Measurements from ENCODE around the gene KLRK1.
"Not testable (repeated sequence)": the region's sequence is repeated elsewhere in the genome, so short reads cannot be mapped to it uniquely, and the experiment has no call there.

Gene KLRK1

DNA sequence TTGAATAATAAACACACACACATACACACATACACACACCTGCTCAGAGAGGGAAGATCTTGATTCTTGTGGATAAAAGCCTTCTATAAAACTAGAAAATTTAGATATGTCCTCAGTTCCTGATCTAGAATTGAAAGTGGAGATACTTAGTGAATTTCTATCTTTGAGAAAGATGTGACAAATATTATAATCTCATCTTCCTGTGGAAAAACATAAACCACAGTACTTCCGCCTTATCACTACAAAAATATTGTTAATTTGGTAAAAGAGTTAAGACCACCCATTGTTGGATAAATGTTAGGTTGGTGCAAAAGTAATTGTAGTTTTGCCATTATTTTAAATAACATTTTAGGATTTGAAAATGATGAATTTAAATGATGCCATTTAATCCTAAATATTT lies at the start of gene KLRK1:
Gene KLRK1, minus strand, starts transcription at position 138 of the 400 bp plus-strand sequence. CDS start 1,231 bp downstream, outside the sequence.
- DNase-seq (ENCODE audit: low spot score) = no peak
- FAIRE-seq = no peak

DNA sequence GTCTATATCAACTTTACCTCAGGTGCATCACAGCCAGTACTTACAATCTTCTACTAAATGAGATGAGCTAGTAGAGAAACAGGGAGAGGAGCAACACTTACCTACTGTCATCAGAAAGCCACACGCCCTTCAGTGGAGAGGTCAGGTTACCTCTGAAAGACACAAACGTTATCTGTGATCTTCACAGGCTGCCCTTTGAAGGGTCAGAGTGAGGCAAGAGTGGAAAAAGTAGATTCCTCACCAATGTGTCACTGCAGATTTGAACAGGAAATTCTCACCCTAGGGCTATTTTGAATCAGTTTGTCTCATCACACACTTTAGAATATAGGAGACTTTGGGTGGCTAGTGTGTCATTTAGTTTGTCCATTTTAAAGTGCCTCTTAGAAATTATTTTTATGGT lies 47.8 kb upstream of the KLRK1 start:
- peak; percentile 96 for FAIRE-seq

DNA sequence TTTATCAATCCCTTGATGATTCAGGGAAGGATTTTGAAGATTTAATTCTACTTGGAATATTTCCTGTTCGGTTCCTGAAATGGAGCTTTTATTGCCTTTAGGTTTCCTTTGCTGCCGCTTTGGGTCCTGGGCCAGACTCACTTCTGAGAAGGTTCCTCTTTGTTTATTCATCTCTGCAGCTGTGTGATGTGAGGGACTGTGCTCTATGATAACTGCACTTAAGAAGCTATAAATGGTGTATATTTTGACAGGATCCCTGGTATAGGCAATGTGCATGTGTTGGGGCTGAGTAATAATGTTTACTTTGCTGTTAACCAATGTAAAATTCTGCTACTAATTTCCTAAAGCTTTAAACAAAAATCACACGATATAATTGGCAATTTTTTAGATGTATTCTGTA lies 46.0 kb upstream of the KLRK1 start, which contains the start of gene KLRC2:
Gene KLRC2, minus strand, starts transcription at position 195 of the 400 bp plus-strand sequence. Its CDS starts 24 bp downstream, at position 171.
- DNase-seq (ENCODE audit: low spot score) = peak; percentile 16
- not testable (repeated sequence) for FAIRE-seq

More for the DNA sequence above, 47.8 kb upstream of the KLRK1 start:
- not testable (repeated sequence) for DNase-seq (ENCODE audit: low spot score)

DNA sequence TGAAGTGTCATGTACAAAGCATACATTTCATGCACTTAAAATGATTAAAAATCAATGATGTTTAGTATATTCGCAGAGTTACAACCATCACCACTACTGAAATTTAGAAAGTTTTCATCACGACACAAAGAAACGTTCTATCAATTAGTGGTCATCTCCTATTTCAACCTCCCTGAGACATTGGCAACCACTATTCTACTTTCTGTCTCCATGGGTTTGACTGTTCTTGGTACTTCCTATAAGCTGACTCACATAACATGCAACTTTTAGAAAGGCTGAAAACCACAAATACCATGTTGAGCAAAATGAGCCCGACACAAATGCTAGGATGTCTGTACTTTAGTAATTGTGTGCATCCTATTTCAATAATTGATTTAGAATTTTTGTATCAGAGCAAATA lies 40.8 kb upstream of the KLRK1 start:
- FAIRE-seq = peak; percentile 14
- DNase-seq (ENCODE audit: low spot score) = not testable (repeated sequence)

DNA sequence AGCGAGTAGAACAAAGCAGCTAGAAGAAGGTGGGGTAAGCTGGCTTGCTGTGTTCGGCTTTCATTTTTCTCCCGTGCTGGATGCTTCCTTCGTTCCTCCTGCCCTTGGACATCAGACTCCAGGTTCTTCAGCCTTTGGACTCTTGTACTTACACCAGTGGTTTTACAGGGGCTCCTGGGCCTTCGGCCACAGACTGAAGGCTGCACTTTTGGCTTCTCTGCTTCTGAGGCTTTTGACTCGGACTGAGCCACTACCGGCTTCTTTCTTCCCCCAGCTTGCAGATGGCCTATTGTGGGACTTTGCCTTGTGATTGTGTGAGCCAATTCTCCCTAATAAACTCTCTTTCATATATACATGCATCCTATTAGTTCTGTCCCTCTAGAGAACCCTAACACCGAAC lies 36.1 kb upstream of the KLRK1 start:
- DNase-seq (ENCODE audit: low spot score); FAIRE-seq: not testable (repeated sequence)

DNA sequence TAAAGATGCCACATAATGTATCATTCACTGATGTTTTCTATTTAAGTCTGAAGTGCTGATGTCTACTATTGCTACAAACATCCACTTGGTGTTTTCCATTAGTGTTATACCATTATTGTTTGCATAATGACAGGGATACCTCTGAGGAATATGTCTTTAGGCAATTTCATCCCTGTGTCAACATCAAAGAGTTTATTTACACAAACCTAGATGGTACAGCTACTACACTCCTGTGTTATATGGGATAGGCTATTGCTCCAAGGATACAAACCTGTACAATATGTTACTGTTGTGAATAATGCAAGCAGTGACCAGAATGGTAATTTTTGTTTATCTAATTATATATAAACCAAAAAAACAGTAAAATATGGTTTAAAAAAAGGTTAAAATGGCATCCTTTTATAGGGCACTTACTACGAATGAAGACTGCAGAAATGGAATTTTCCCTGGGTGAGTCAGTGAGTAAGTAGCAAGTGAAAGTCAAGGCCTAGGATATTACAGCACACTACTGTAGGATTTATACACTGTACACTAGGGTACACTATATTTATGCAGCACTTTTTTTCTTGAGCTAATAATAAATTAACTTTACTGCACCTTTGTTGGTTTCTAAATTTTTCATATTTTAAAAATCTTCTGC lies 34.5 kb upstream of the KLRK1 start:
- FAIRE-seq (peak; percentile 90), DNase-seq (ENCODE audit: low spot score) (peak; percentile 10)

DNA sequence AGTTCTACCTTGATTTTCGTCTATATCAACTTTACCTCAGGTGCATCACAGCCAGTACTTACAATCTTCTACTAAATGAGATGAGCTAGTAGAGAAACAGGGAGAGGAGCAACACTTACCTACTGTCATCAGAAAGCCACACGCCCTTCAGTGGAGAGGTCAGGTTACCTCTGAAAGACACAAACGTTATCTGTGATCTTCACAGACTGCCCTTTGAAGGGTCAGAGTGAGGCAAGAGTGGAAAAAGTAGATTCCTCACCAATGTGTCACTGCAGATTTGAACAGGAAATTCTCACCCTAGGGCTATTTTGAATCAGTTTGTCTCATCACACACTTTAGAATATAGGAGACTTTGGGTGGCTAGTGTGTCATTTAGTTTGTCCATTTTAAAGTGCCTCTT lies 32.3 kb upstream of the KLRK1 start:
- FAIRE-seq = peak; percentile 99
- DNase-seq (ENCODE audit: low spot score) = not testable (repeated sequence)

DNA sequence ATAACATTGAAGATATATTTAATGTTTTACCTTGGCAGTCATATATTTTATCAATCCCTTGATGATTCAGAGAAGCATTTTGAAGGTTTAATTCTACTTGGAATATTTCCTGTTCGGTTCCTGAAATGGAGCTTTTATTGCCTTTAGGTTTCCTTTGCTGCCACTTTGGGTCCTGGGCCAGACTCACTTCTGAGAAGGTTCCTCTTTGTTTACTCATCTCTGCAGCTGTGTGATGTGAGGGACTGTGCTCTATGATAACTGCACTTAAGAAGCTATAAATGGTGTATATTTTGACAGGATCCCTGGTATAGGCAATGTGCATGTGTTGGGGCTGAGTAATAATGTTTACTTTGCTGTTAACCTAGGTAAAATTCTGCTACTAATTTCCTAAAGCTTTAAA lies 30.5 kb upstream of the KLRK1 start, which contains the start of gene KLRC3:
Gene KLRC3, minus strand, starts transcription at position 262 of the 400 bp plus-strand sequence. Its CDS starts 45 bp downstream, at position 217.
- FAIRE-seq = not testable (repeated sequence)
- DNase-seq (ENCODE audit: low spot score) = peak; percentile 3

DNA sequence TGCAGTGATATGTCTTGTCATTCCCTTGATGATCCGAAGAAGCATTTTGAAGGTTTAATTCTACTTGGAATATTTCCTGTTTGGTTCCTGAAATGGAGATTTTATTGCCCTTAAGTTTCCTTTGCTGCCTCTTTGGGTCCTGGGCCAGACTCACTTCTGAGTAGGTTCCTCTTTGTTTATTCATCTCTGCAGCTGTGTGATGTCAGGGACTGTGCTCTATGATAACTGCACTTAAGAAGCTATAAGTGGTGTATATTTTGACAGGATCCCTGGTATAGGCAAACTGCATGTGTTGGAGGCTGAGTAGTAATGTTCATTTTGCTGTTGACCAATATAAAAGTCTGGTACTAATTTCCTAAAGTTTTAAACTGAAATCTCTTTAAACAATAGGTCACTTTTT lies 19.6 kb upstream of the KLRK1 start, which contains the start of gene KLRC4:
Gene KLRC4, minus strand, starts transcription at position 366 of the 400 bp plus-strand sequence. Its CDS starts 182 bp downstream, at position 184.
- DNase-seq (ENCODE audit: low spot score) (no peak), FAIRE-seq (no peak)

DNA sequence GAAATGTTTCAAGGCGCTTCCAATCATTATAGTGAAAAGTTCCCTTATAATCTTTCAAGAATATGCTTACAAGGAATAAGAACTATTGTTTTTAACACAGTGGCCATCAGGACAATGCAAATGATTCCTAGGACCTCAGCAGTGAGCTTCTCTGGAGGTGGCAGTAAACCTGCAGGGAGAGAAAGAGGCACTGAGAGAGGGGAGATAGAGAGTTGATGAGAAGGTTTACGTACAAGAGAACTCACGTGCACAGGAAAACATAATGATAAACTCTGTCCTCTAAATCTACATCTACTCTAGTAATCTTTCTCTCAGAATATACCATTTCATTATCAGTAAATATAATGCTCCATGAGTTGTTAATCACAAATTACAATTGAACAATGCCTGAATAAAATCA lies 19.0 kb upstream of the KLRK1 start:
- no peak for FAIRE-seq

DNA sequence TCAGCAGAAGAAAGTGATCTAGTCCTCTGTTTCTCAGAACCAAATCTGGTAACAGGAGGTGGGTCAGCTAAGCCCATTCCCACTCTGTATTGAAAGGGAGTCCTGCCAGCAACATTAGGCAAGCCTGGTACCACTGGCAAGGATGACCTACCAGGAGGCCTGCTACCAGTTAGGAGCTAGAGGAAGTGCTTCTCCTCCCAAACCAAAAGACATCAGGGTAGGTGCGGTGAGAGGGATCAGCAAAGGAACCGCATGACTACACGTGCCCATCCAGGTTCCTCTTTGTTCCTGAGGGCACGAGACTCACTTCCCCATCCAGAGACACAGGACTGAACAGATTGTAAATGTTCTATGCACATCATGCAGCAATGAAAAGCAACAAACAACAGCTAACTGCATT lies 16.9 kb upstream of the KLRK1 start:
- FAIRE-seq (no peak), DNase-seq (ENCODE audit: low spot score) (no peak)

More for the DNA sequence above, 19.0 kb upstream of the KLRK1 start:
- DNase-seq (ENCODE audit: low spot score) = no peak

DNA sequence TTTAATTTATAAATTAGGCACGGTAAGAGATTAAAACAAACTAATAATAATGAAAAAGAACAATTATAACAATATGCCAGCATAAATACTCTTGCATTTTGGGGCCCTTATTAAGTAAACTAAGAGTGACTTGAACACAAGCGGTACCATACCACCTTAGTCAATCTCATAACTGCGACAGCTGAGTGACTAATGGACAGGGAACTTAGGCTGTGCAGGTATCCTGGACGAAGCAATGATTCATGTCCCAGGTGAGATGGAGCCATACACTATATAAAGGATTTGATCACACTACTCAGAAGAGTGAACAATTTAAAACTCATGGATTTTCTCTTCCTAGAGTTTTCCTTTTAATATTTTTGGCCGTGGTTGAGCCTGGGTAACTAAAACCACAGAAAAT lies 15.5 kb upstream of the KLRK1 start:
- DNase-seq (ENCODE audit: low spot score) (no peak), FAIRE-seq (no peak)

DNA sequence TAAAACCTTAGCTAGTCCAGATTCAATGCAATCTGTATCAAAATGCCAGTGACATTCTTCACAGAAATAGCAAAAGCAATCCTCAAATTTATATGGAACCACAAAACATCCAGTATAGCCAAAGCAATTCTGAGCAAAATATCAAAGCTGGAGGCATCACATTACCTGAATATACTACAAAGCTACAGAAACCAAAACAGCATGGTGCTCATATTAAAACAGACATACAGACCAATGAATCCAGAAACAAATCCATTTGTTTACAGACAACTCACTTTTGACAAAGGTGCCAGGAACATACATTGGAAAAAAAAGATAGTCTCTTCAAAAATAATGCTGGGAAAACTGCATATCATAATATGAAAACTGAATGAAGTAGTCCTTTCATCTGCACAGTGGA lies 15.0 kb upstream of the KLRK1 start:
- no peak for FAIRE-seq
- DNase-seq (ENCODE audit: low spot score) = no peak

DNA sequence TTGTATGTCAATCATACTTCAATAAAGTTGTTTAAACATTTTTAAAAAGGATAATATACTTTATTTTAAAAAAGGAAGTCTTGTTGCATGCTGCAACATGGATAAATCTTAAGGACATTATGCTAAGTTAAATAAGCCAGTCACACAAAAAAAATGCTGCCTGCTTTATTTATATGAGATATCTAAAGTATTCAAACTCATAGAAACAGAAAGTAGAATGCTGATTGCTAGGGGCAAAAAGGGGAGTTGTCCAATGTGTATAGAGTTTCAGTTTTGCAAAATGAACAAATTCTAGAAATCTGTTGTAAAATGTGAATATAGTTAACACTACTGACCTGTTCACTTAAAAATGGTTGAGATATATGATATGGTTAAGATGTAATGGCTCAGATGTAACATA lies 11.0 kb upstream of the KLRK1 start:
- FAIRE-seq (no peak), DNase-seq (ENCODE audit: low spot score) (no peak)

DNA sequence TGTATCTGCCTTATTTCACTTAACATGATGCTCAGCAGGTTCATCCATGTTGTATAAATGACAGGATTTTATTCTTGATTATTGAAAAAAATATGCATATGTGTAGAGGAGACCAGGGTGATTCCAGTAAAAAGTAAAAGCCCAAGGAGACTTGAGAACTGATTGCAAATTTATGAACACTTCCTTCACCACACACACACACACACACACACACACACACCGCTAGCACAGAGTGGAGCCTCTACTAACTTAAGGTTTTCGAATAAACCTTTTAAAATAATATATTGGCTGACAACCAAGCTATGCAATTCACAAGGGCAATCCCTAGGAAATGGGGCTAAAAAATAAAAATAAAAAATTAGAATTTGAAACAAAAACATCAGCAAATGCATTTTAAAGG lies 8.3 kb upstream of the KLRK1 start:
- no peak for FAIRE-seq

DNA sequence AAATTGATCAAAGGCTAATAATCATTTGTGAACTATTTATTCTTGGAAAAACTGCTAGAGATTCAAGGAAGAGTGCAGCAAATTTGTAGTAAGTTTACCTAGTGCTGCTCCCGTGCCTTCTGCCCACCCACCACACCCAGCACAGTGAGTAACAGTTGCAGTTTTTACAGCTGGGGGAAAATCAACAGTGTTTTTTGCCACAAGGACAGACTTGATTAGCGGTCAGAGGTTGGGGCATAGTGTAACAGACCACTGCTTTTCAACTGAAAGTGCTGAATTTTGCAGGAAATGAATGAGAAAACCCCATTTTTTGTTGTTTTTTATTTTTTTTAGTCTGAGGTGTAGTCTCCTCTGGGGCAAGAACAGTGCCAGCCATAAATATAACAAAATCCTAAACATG lies 7.5 kb upstream of the KLRK1 start:
- DNase-seq (ENCODE audit: low spot score) (no peak), FAIRE-seq (no peak)

More for the DNA sequence above, 8.3 kb upstream of the KLRK1 start:
- no peak for DNase-seq (ENCODE audit: low spot score)

DNA sequence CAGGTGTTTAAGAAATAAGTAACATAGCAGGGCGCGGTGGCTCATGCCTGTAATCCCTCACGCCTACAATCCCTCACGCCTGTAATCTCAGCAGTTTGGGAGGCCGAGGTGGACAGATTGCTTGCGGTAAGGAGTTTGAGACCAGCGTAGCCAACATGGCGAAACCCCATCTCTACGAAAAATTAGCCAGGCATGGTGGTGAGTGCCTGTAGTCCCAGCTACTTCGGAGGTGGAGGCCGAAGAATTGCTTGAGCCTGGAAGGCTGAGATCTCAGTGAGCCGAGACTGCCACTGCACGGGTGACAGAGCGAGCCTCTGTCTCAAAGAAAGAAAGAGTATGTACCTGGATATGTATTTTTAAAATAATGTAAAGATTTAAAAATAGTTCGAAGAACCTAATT lies 6.3 kb upstream of the KLRK1 start:
- DNase-seq (ENCODE audit: low spot score); FAIRE-seq: not testable (repeated sequence)

DNA sequence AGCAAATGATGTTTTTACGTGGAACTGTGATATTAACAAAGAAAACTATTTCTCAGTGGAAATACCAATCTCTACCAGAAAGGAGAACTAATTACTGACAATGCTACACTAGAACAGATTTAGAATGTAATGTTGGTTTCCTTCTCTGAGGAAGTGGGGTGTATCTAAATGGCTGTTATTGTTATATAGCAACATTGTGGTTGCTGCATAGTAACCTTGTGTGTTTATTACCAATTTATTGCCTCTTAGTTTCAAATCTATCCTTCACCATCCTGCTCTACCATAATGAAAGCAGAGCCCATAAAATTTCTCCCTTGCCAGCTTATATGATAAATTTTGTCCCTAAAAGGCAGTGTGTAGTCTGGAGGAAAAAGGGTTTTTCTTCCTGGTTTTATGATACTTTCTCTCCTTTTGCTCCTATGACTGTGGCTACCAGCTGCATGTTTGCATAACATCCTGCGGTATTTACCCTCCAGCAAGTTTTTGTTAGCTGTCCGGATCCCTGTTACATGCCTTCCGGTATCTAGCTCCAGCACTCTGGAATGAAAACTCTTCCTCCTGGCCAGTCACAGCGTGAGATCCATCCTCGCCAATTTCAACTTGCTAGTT lies 5.7 kb upstream of the KLRK1 start:
- FAIRE-seq = peak; percentile 45
- peak; percentile 42 for DNase-seq (ENCODE audit: low spot score)

DNA sequence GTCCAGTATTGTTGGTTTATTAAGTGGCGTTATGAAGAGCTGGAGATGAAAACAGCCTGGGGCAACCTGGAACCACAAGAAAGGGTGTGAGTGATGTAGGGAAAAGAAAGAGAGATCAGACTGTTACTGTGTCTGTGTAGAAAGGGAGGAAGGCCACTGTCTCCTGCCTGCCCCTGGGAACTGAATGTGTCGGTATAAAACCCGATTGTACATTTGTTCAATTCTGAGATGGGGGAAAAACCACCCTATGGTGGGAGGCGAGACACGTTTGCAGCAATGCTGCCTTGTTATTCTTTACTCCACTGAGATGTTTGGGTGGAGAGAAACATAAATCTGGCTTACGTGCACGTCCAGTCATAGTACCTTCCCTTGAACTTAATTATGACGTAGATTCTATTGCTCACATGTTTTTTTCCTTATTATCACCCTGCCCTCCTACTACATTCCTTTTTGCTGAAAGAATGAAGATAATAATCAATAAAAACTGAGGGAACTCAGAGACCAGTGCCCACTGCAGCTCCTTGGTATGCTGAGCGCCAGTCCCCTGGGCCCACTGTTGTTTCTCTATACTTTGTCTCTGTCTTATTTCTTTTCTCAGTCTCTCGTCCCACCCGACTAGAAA lies 4.8 kb upstream of the KLRK1 start:
- FAIRE-seq; DNase-seq (ENCODE audit: low spot score): not testable (repeated sequence)

DNA sequence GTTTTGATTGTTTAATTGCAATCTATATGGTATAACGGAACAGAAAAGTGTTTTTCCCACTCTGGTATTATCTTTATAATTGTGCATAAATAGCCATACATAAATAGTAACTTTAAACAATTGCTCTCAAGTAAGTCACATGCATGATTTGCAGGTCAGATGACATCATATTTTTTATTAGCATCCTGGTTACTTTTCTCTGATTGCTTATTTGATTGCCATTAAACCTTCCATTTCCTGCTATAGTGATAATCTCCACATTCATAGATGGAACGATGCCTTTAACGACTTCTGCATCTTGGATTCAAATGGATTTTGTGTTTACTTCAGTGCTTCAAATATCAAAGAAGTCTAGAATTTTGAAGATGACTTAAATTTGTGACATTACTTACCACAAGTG lies 3.5 kb upstream of the KLRK1 start:
- DNase-seq (ENCODE audit: low spot score) (no peak), FAIRE-seq (no peak)

DNA sequence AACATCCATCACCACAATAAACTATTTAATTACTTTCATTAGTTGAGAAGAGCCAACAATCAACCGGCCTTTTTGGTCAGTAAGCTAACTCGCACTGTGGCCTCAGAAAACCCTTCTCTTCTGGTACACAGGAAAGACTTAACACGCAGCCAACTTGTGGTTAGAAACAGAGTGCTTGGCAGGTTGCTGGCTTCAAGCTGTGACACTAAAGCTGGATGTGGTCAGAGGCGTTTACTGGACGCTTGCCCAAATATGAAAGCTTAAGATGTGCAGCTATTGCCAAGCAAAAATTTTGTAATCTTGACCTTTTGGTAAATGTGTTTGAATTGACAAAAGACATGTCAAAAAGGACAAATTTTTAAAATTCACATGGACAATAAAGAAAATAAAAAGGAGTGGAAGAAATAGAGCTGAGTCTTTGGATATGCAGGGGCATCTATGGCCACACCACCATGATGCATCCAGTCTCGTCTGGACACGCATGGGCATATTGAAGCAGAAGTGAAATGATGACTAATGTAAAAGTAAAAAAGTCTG lies 2.6 kb upstream of the KLRK1 start:
- DNase-seq (ENCODE audit: low spot score) (peak; percentile 78), FAIRE-seq (peak; percentile 93)

DNA sequence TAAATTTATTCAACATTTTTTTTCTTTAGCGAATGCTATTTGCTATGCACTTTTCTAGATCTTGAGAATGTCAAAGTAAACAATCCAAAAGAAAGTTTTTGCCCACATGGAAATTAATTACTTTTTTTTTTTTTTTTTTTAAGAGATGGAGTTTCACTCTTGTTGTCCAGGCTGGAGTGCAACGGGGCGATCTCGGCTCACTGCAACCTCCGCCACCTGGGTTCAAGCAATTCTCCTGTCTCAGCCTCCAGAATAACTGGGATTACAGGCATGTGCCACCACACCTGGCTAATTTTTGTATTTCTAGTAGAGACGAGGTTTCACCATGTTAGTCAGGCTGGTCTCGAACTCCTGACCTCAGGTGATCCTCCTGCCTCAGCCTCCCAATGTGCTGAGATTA lies 1.1 kb upstream of the KLRK1 start:
- not testable (repeated sequence) for DNase-seq (ENCODE audit: low spot score); FAIRE-seq

Data from RCC 7860 (cell line).